Sigmoid colon (tissue), 4 donors: ENCODE measurements around the gene TVP23C.

ENCODE experiments used
- POLR2A ChIP-seq, 2 donors: fragments of 450-650 bp; IDR thresholded peaks; one replicate each; pipeline ENCODE4 v1.6.1; 2016; ENCODE audit warnings: antibody characterized with exemption in 2 of 2, mild to moderate bottlenecking in 2 of 2, moderate library complexity in 2 of 2
- POLR2AphosphoS5 ChIP-seq, 4 donors: sonication (generic); formaldehyde crosslinking; IDR thresholded peaks; one replicate each; pipeline ENCODE4 v1.6.1; 2017; ENCODE audit warnings: antibody characterized with exemption in 4 of 4
- TF ChIP-seq, protein P1 (sequence below), 4 experiments: fragments of 450-650 bp in 3 of 4; fragments of 200-600 bp in 1 of 4; IDR thresholded peaks; one replicate each; pipeline ENCODE4 v1.5.1; 2016 to 2019; ENCODE audit warnings: antibody characterized with exemption in 4 of 4, mild to moderate bottlenecking in 3 of 4, moderate library complexity in 2 of 4

DNA sequence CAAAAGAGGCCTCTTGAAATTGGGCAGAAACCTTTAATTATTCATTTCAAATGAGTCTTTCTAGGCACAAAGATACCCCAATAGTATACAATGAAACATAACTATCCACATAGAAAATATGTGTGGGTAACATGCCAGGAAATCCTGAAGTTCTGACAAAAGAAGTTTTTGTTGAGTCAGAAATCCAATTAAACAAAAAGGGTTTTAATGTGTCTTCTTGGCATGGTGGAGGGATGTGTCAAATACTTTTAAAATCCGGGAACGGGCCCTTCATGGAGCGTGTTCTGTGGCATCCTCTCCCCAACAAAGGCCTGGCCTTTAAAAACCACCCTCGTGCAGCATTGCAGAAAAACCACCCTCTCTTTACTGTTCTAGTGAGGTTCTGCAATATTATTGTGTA lies 110.0 kb downstream of the TVP23C start:
- TF ChIP-seq, protein P1, sequence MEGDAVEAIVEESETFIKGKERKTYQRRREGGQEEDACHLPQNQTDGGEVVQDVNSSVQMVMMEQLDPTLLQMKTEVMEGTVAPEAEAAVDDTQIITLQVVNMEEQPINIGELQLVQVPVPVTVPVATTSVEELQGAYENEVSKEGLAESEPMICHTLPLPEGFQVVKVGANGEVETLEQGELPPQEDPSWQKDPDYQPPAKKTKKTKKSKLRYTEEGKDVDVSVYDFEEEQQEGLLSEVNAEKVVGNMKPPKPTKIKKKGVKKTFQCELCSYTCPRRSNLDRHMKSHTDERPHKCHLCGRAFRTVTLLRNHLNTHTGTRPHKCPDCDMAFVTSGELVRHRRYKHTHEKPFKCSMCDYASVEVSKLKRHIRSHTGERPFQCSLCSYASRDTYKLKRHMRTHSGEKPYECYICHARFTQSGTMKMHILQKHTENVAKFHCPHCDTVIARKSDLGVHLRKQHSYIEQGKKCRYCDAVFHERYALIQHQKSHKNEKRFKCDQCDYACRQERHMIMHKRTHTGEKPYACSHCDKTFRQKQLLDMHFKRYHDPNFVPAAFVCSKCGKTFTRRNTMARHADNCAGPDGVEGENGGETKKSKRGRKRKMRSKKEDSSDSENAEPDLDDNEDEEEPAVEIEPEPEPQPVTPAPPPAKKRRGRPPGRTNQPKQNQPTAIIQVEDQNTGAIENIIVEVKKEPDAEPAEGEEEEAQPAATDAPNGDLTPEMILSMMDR (IDR thresholded peaks at IDR 0.05), result no peak
- TF ChIP-seq POLR2A (IDR thresholded peaks at IDR 0.05) (no peak), POLR2AphosphoS5 (IDR thresholded peaks at IDR 0.05) (no peak)
